PFSK-1 (cell line): ENCODE measurements around the gene RNF144B.

Experiments
- FOXP2 ChIP-seq: optimal IDR thresholded peaks from 2 replicates; pipeline ENCODE3; 2011; ENCODE audit warnings: borderline replicate concordance, control low read depth, inconsistent platforms; ENCODE audit not compliant: insufficient read depth; ENCODE audit errors: extremely low read length, extremely low read depth
- POLR2AphosphoS5 ChIP-seq: IDR thresholded peaks from 2 replicates; pipeline ENCODE4 v1.6.1; 2012; ENCODE audit warnings: low read depth, mild to moderate bottlenecking, control low read depth, low read length, moderate library complexity
- SIN3A ChIP-seq: IDR thresholded peaks from 2 replicates; pipeline ENCODE4 v1.6.1; 2012; ENCODE audit warnings: mild to moderate bottlenecking, low read length, moderate library complexity, borderline replicate concordance; ENCODE audit not compliant: insufficient read depth
- TAF1 ChIP-seq: IDR thresholded peaks from 2 replicates; pipeline ENCODE4 v1.6.1; 2012; ENCODE audit warnings: low read length, control low read depth, borderline replicate concordance; ENCODE audit not compliant: insufficient read depth
- TF ChIP-seq, protein P1 (sequence below), 2 experiments: IDR thresholded peaks; 2 replicates each; pipeline versions ENCODE4 v1.6.1 to v1.8.0; 2011 to 2012; ENCODE audit warnings: low read depth in 2 of 2, low read length in 2 of 2, control low read depth in 1 of 2, inconsistent platforms in 1 of 2, mild to moderate bottlenecking in 1 of 2, moderate library complexity in 1 of 2; ENCODE audit not compliant: insufficient read depth in 1 of 2

Gene RNF144B

DNA sequence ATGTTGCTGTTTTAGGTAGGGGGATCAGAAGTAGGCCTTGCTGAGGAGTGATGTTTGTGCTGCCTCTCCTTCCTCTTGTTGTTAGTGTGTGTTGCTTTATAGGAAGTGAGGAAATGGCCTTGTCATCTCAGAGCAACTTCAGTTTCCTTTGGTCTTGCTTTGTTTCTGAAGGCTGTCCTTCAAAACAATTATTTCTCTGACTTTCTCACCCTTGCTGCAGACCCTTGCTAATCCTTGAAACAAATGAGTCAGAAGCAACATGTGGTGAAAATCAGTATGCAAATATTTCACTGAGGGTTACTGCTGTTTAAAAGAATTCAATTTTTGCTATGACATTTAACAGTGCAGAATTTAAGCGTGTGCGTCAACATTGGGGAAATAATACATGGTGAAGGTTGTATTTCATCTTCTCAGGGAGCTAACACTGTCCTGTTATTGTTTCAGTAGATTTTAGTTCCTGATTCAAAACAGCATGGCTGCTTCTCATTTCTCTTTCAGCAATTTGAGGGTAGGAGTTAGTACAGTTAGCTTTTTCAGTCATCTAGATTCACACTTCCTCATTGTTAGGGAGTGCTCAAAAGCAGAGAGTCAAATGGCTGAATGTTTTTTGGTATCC lies 13.8 kb downstream of the RNF144B start:
- no peak for TF ChIP-seq SIN3A
- no peak for TF ChIP-seq TAF1
- no peak for TF ChIP-seq POLR2AphosphoS5
- TF ChIP-seq, protein P1, sequence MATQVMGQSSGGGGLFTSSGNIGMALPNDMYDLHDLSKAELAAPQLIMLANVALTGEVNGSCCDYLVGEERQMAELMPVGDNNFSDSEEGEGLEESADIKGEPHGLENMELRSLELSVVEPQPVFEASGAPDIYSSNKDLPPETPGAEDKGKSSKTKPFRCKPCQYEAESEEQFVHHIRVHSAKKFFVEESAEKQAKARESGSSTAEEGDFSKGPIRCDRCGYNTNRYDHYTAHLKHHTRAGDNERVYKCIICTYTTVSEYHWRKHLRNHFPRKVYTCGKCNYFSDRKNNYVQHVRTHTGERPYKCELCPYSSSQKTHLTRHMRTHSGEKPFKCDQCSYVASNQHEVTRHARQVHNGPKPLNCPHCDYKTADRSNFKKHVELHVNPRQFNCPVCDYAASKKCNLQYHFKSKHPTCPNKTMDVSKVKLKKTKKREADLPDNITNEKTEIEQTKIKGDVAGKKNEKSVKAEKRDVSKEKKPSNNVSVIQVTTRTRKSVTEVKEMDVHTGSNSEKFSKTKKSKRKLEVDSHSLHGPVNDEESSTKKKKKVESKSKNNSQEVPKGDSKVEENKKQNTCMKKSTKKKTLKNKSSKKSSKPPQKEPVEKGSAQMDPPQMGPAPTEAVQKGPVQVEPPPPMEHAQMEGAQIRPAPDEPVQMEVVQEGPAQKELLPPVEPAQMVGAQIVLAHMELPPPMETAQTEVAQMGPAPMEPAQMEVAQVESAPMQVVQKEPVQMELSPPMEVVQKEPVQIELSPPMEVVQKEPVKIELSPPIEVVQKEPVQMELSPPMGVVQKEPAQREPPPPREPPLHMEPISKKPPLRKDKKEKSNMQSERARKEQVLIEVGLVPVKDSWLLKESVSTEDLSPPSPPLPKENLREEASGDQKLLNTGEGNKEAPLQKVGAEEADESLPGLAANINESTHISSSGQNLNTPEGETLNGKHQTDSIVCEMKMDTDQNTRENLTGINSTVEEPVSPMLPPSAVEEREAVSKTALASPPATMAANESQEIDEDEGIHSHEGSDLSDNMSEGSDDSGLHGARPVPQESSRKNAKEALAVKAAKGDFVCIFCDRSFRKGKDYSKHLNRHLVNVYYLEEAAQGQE (IDR thresholded peaks at IDR 0.05; ENCODE audit: insufficient read depth in 1 of 2, low read depth in 2 of 2, low read length in 2 of 2) = no peak
- no peak for TF ChIP-seq FOXP2

DNA sequence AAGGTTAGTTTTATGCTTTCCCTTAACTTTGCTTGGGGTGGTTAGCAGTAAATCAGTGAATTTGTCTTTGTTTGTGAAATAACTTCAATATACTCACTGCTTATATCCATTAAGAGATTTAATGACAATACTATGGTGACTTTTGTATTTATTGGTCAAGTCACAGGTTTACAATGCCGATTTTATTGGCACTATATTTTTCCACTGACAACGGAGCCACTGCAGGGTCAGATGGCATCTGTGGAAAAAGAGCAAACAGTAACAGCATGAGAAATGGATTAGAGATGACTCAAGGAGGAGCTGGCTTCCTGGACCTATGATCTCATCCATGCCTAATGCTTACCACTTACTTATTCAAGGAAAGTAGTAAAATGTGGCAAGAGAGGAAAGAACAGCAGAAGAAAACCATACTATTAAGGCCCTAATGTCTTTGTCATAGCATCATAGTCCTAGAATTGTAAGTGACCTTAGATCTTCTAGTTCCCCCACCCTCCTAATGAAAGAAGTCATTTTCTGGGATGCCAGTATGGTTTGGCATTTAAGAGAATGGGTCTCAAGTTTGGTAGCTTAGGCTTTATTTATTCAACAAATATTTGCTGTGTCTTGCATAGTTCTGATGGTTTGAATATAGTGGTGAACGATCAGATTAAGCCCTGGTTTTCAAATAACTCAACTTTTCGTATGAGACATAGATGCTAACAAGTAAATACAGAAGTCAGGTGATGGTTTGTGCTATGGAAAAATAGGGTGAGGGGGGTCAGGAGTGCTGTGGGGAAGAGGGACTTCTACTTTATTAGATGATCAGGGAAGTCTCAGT lies 18.5 kb downstream of the RNF144B start:
- TF ChIP-seq POLR2AphosphoS5 = no peak
- TF ChIP-seq FOXP2 = no peak
- no peak for TF ChIP-seq SIN3A
- TF ChIP-seq, protein P1 (IDR thresholded peaks at IDR 0.05; ENCODE audit: insufficient read depth in 1 of 2, low read depth in 2 of 2, low read length in 2 of 2) = no peak

DNA sequence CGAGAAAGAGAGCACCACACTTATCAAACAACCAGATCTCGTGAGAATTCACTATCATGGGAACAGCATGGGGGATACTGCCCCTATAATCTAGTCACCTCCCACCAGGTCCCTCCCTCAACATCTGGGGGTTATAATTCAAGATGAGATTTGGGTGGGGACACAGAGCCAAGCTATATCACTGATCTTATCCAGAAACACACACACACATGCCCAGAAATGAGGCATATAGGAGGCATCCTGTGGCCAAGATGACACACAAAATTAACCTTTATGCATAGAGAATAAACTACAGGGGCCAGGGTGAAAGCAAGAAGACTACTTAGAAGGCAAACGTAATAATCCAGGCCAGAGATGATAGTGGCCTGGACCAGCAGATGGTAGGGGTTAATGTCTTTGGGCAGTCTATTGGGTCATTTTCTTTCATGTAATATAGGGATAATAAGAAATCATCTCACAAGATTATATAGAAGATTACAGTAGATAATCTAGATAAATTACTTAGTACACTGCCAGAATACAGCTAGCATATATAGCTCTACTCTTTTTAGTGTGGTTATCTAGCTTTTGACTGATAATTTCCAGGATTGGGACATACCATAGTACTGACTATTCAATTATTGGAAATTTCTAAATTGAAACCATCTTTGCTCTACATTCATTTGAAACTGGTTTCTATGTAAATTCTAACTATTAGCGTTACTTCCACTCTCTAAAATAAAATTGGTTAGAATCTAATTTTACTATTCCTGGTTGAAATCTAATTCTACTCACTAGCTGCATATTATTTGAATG lies 20.0 kb downstream of the RNF144B start:
- TF ChIP-seq POLR2AphosphoS5 (no peak), TAF1 (no peak), SIN3A (no peak), FOXP2 (no peak)
- TF ChIP-seq, protein P1 (IDR thresholded peaks at IDR 0.05; ENCODE audit: insufficient read depth in 1 of 2, low read depth in 2 of 2, low read length in 2 of 2) = no peak

GRCh38 chr6:18410412-18410811 lies 23.3 kb downstream of the RNF144B start:
- TF ChIP-seq, protein P1 (IDR thresholded peaks at IDR 0.05; ENCODE audit: insufficient read depth in 1 of 2, low read depth in 2 of 2, low read length in 2 of 2) = no peak
- TF ChIP-seq POLR2AphosphoS5 = no peak
- TF ChIP-seq SIN3A = no peak
- no peak for TF ChIP-seq TAF1
- no peak for TF ChIP-seq FOXP2
